Liver (tissue), 9 donors: ENCODE data around the gene SIPA1L3. TPM values are rescaled to one million over a fixed set of nuclear protein-coding genes. Genes with fewer than 3 reads are reported as not detected.

Experiments
- DNase-seq: peaks from one replicate; pipeline ENCODE4 v3.0.0-alpha.2; 2017; ENCODE audit warnings: low spot score
- H3K27ac ChIP-seq, 2 donors: one replicate each; pipeline ENCODE4 v1.7.0; 2013; ENCODE audit warnings: inconsistent platforms in 2 of 2, low read length in 2 of 2, control low read depth in 1 of 2, low read depth in 1 of 2, mild to moderate bottlenecking in 1 of 2
- H3K27me3 ChIP-seq, 4 donors: one replicate each; pipeline versions ENCODE4 v1.6.1 to v1.7.0; 2013; ENCODE audit warnings: low read length in 3 of 4, inconsistent platforms in 1 of 4, mild to moderate bottlenecking in 1 of 4, moderate library complexity in 1 of 4; ENCODE audit not compliant: control insufficient read depth in 4 of 4, insufficient read depth in 4 of 4
- H3K36me3 ChIP-seq, 4 donors: one replicate each; pipeline versions ENCODE4 v1.6.1 to v1.7.0; 2013; ENCODE audit warnings: low read length in 3 of 4, mild to moderate bottlenecking in 3 of 4, low read depth in 1 of 4, moderate library complexity in 1 of 4; ENCODE audit not compliant: control insufficient read depth in 4 of 4, insufficient read depth in 3 of 4
- H3K4me1 ChIP-seq, 4 donors: one replicate each; pipeline versions ENCODE4 v1.6.1 to v1.7.0; 2013; ENCODE audit warnings: low read length in 3 of 4, mild to moderate bottlenecking in 3 of 4, moderate library complexity in 1 of 4; ENCODE audit not compliant: control insufficient read depth in 4 of 4, insufficient read depth in 4 of 4
- H3K4me3 ChIP-seq, 3 donors: one replicate each; pipeline versions ENCODE4 v1.6.1 to v1.7.0; 2013; ENCODE audit warnings: low read length in 3 of 3, control low read depth in 1 of 3, low read depth in 1 of 3, mild to moderate bottlenecking in 1 of 3
- H3K9ac ChIP-seq, 2 donors: one replicate each; pipeline ENCODE4 v1.7.0; 2013; ENCODE audit warnings: low read length in 2 of 2, mild to moderate bottlenecking in 2 of 2, moderate library complexity in 2 of 2, control low read depth in 1 of 2, low read depth in 1 of 2
- H3K9me3 ChIP-seq, 4 donors: one replicate each; pipeline versions ENCODE4 v1.6.1 to v1.7.0; 2013; ENCODE audit warnings: low read length in 3 of 4; ENCODE audit not compliant: control insufficient read depth in 4 of 4
- EGR1 ChIP-seq, 2 donors: IDR thresholded peaks; 2 replicates each; pipeline ENCODE4 v1.6.1; 2016 to 2018; ENCODE audit warnings: antibody characterized with exemption in 2 of 2, low read depth in 2 of 2
- FOXA1 ChIP-seq: IDR thresholded peaks from 2 replicates; pipeline ENCODE4 v1.6.1; 2016; ENCODE audit warnings: antibody characterized with exemption
- FOXA2 ChIP-seq: IDR thresholded peaks from 2 replicates; pipeline ENCODE4 v1.6.1; 2016; ENCODE audit warnings: antibody characterized with exemption
- HNF4A ChIP-seq, 2 donors: conservative IDR thresholded peaks; 2 replicates each; pipeline ENCODE4 v1.6.1; 2016; ENCODE audit warnings: antibody characterized with exemption in 2 of 2, mild to moderate bottlenecking in 2 of 2
- HNF4G ChIP-seq: IDR thresholded peaks from 2 replicates; pipeline ENCODE4 v1.6.1; 2016; ENCODE audit warnings: antibody characterized with exemption
- JUND ChIP-seq, 2 donors: IDR thresholded peaks; 2 replicates each; pipeline ENCODE4 v1.6.1; 2016; ENCODE audit warnings: antibody characterized with exemption in 2 of 2
- NR2F2 ChIP-seq: IDR thresholded peaks from 2 replicates; pipeline ENCODE4 v1.6.1; 2016; ENCODE audit warnings: antibody characterized with exemption
- RAD21 ChIP-seq, 2 donors: IDR thresholded peaks; 2 replicates each; pipeline ENCODE4 v1.6.1; 2016; ENCODE audit warnings: antibody characterized with exemption in 2 of 2, mild to moderate bottlenecking in 2 of 2
- REST ChIP-seq: IDR thresholded peaks from 2 replicates; pipeline ENCODE4 v1.6.1; 2016; ENCODE audit warnings: antibody characterized with exemption, mild to moderate bottlenecking
- RXRA ChIP-seq, 2 donors: IDR thresholded peaks; 2 replicates each; pipeline ENCODE4 v1.6.1; 2017 to 2018; ENCODE audit warnings: antibody characterized with exemption in 2 of 2, mild to moderate bottlenecking in 1 of 2
- SP1 ChIP-seq: IDR thresholded peaks from 2 replicates; pipeline ENCODE4 v1.6.1; 2018; ENCODE audit warnings: antibody characterized with exemption, mild to moderate bottlenecking
- TAF1 ChIP-seq: conservative IDR thresholded peaks from 2 replicates; pipeline ENCODE4 v1.6.1; 2016; ENCODE audit warnings: antibody characterized with exemption, mild to moderate bottlenecking
- YY1 ChIP-seq: IDR thresholded peaks from 2 replicates; pipeline ENCODE4 v1.6.1; 2016; ENCODE audit warnings: antibody characterized with exemption, mild to moderate bottlenecking
- ZBTB33 ChIP-seq: IDR thresholded peaks from 2 replicates; pipeline ENCODE4 v1.6.1; 2016; ENCODE audit warnings: antibody characterized with exemption
- WGBS: extraction: QIAGEN DNeasy Blood & Tissue Kit; methylation state at CpG from one replicate; pipeline ENCODE4 v1.1.7; 2013; 5-methylcytosine and 5-hydroxymethylcytosine counted together
- polyA plus RNA-seq, 2 donors: library from polyadenylated mRNA; stranded (reverse) in 1 of 2; unstranded in 1 of 2; fragments of 200-250 nt in 1 of 2; fragments of >200 nt in 1 of 2; fragmentation: Nextera tagmentation in 1 of 2; extraction: Ambion mirVana in 1 of 2; gene quantifications; one replicate each; pipeline versions ENCODE4 v1.2.1 to v1.2.3, GENCODE V29; 2013 to 2015
- total RNA-seq, 2 donors: library from RNA; depleted of rRNA; stranded (reverse); fragments of >200 nt; gene quantifications; one replicate each; pipeline ENCODE4 v1.2.3, GENCODE V29; 2014
- TF ChIP-seq, protein P1 (sequence below): IDR thresholded peaks from 2 replicates; pipeline ENCODE4 v1.6.1; 2016; ENCODE audit warnings: antibody characterized with exemption
- TF ChIP-seq, protein P2 (sequence below): IDR thresholded peaks from 2 replicates; pipeline ENCODE4 v1.6.1; 2016; ENCODE audit warnings: antibody characterized with exemption
- TF ChIP-seq, protein P3 (sequence below): fragments of 150-350 bp; IDR thresholded peaks from 2 replicates; pipeline ENCODE4 v1.5.1; 2017; ENCODE audit warnings: improper control_type of control experiment, low read depth, low read length; ENCODE audit not compliant: missing input control
- donor health status: healthy.
- donor health status: healthy.
- donor health status: healthy.
- donor health status: healthy.
- donor health status: healthy.

SIPA1L3 gene
- total and polyA plus RNA-seq, 4 donors = 2.4 to 10.0 (median 4.4) TPM

DNA sequence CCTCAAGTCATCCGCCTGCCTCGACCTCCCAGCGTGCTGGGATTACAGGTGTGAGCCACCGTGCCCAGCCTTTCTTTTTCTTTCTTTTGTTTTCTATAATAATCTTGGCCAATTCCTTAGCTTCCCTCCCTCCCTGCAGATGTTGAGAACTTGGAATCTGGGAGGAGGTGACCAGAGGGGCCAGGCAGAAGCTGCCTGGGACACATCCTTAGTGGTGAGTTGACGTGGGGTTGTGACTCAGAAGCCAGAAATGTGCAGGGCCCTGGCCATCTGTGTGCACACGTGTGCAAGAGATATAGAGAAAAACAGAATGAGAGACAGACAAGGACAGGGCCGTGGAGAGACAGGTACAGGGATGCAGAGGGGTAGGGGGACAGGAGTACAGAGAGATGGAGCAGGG, 154.3 kb downstream of the SIPA1L3 start:
- Histone ChIP-seq H3K27me3 (no peaks in the 10 kb centered on the region), H3K4me3 (no peak overlapping the region), H3K36me3 (no peaks in the 10 kb centered on the region), H3K9me3 (no peaks in the 10 kb centered on the region), H3K4me1 (peaks cover 0 to 4% (median 2%) of the 10 kb centered on the region in 4 donors), H3K27ac (no peak overlapping the region), H3K9ac (no peak overlapping the region)
- 98% methylated on average over 7 of the region's 7 CpGs for WGBS
- TF ChIP-seq FOXA1 = no peak
- no peak for TF ChIP-seq RAD21 (IDR thresholded peaks at IDR 0.05)
- TF ChIP-seq, protein P1, sequence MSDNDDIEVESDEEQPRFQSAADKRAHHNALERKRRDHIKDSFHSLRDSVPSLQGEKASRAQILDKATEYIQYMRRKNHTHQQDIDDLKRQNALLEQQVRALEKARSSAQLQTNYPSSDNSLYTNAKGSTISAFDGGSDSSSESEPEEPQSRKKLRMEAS = no peak
- no peak for DNase-seq

- no peaks in the 10 kb centered on the region for H3K9me3 ChIP-seq
- H3K9ac ChIP-seq = no peak overlapping the region
- WGBS = 84% methylated on average over 21 of the region's 21 CpGs
- H3K27ac ChIP-seq = no peak overlapping the region
- no peaks in the 10 kb centered on the region for H3K36me3 ChIP-seq
- no peaks in the 10 kb centered on the region for H3K27me3 ChIP-seq
- TF ChIP-seq ZBTB33 (no peak), EGR1 (IDR thresholded peaks at IDR 0.05; ENCODE audit: low read depth in 2 of 2) (no peak), HNF4G (no peak), SP1 (no peak), FOXA2 (no peak), JUND (IDR thresholded peaks at IDR 0.05) (no peak), TAF1 (no peak), YY1 (no peak), FOXA1 (no peak), RAD21 (IDR thresholded peaks at IDR 0.05) (no peak)
- TF ChIP-seq, protein P1 = no peak
- peaks cover 0 to 2% (median 0%) of the 10 kb centered on the region in 4 donors for H3K4me1 ChIP-seq
- no peak for DNase-seq
- H3K4me3 ChIP-seq = no peak overlapping the region
These were observed 156.2 kb downstream of the SIPA1L3 start for GRCh38 chr19:38062959-38063761.

DNA sequence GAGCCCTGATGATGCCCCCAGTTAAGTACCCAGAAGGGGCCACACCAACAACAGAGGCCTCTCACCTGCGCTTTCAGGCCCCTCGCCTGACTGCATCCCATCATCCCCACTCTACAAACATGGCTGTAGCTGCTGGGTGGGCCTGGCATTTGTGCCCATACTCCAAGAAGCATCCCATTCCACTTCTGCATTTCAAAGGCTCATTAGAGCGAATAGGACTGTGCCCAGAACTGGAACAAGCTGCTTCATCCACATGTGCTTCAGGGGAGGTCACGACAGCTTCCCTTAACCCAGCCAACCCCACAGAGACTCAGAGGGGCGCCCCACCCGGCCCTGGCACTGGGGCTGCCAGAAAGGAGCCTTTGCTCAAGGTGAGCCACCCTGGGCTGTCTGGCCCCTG, 156.9 kb downstream of the SIPA1L3 start:
- no peaks in the 10 kb centered on the region for H3K9me3 ChIP-seq
- 97% methylated on average over 6 of the region's 6 CpGs for WGBS
- no peaks in the 10 kb centered on the region for H3K4me1 ChIP-seq
- H3K9ac ChIP-seq = no peak overlapping the region
- H3K4me3 ChIP-seq = no peak overlapping the region
- no peaks in the 10 kb centered on the region for H3K27me3 ChIP-seq
- no peaks in the 10 kb centered on the region for H3K36me3 ChIP-seq
- no peak overlapping the region for H3K27ac ChIP-seq
- no peak for DNase-seq
- TF ChIP-seq YY1 (no peak), HNF4A (conservative IDR thresholded peaks at IDR 0.05) (no peak), REST (no peak), EGR1 (IDR thresholded peaks at IDR 0.05; ENCODE audit: low read depth in 2 of 2) (no peak), RAD21 (IDR thresholded peaks at IDR 0.05) (no peak), RXRA (IDR thresholded peaks at IDR 0.05) (no peak), NR2F2 (no peak)
- TF ChIP-seq, protein P2, sequence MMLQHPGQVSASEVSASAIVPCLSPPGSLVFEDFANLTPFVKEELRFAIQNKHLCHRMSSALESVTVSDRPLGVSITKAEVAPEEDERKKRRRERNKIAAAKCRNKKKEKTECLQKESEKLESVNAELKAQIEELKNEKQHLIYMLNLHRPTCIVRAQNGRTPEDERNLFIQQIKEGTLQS = no peak
- TF ChIP-seq, protein P3, sequence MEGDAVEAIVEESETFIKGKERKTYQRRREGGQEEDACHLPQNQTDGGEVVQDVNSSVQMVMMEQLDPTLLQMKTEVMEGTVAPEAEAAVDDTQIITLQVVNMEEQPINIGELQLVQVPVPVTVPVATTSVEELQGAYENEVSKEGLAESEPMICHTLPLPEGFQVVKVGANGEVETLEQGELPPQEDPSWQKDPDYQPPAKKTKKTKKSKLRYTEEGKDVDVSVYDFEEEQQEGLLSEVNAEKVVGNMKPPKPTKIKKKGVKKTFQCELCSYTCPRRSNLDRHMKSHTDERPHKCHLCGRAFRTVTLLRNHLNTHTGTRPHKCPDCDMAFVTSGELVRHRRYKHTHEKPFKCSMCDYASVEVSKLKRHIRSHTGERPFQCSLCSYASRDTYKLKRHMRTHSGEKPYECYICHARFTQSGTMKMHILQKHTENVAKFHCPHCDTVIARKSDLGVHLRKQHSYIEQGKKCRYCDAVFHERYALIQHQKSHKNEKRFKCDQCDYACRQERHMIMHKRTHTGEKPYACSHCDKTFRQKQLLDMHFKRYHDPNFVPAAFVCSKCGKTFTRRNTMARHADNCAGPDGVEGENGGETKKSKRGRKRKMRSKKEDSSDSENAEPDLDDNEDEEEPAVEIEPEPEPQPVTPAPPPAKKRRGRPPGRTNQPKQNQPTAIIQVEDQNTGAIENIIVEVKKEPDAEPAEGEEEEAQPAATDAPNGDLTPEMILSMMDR = no peak
- TF ChIP-seq, protein P1 = no peak
